ENCODE results near the gene PCARE. TPM values are rescaled to one million over a fixed set of nuclear protein-coding genes. Genes with fewer than 3 reads are reported as not detected.

Gene PCARE
- total RNA-seq, 1 experiment from 2014 or later, result not detected

- no peak for TF ChIP-seq AR (CRISPR knock-in tag; IDR thresholded peaks at IDR 0.05)
- TF ChIP-seq RELA (CRISPR knock-in tag; IDR thresholded peaks at IDR 0.05; ENCODE audit: borderline replicate concordance), result no peak
- TF ChIP-seq ZBTB21 (CRISPR knock-in tag; IDR thresholded peaks at IDR 0.05; ENCODE audit: borderline replicate concordance), result no peak
Measured at GRCh38 chr2:29082804-29083495, 8.6 kb upstream of the PCARE start (continued).

GRCh38 chr2:29080886-29081743, 6.8 kb upstream of the PCARE start:
- Mint-ChIP-seq H3K9me3 (peaks cover 26% of the 10 kb centered on the region), H3K4me3 (no peak overlapping the region), H3K36me3 (peaks cover 12% of the 10 kb centered on the region; the same call in 1 of the 2 replicates), H3K4me1 (no peaks in the 10 kb centered on the region; the same call in 1 of the 2 replicates), H3K27me3 (ENCODE audit: low read depth) (no peaks in the 10 kb centered on the region), H3K27ac (no peak overlapping the region)
- CTCF ChIA-PET, result no interaction called here
- DNase-seq (ENCODE audit: low spot score) (no peak), ATAC-seq (no peak)
- no peak for TF ChIP-seq HMGXB4 (CRISPR knock-in tag; IDR thresholded peaks at IDR 0.05)
- no peak for TF ChIP-seq KAT7 (CRISPR knock-in tag; IDR thresholded peaks at IDR 0.05; ENCODE audit: borderline replicate concordance)
- no peak for TF ChIP-seq ZBTB21 (CRISPR knock-in tag; IDR thresholded peaks at IDR 0.05; ENCODE audit: borderline replicate concordance)
- TF ChIP-seq HMGA2 (CRISPR knock-in tag; IDR thresholded peaks at IDR 0.05), result no peak
- no peak for TF ChIP-seq ZNF138 (CRISPR knock-in tag; conservative IDR thresholded peaks at IDR 0.05)
- TF ChIP-seq, protein P1, sequence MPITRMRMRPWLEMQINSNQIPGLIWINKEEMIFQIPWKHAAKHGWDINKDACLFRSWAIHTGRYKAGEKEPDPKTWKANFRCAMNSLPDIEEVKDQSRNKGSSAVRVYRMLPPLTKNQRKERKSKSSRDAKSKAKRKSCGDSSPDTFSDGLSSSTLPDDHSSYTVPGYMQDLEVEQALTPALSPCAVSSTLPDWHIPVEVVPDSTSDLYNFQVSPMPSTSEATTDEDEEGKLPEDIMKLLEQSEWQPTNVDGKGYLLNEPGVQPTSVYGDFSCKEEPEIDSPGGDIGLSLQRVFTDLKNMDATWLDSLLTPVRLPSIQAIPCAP (CRISPR knock-in tag; IDR thresholded peaks at IDR 0.05), result no peak
- TF ChIP-seq NR1H2 (CRISPR knock-in tag; IDR thresholded peaks at IDR 0.05), result no peak
- TF ChIP-seq ZBTB43 (CRISPR knock-in tag; IDR thresholded peaks at IDR 0.05), result no peak
- POLR2A ChIA-PET, result no interaction called here

GRCh38 chr2:29079887-29080286, 5.6 kb upstream of the PCARE start:
- ATAC-seq, result no peak
- Mint-ChIP-seq H3K4me1 (no peaks in the 10 kb centered on the region; the same call in 1 of the 2 replicates), H3K36me3 (peaks cover 12% of the 10 kb centered on the region; the same call in 1 of the 2 replicates), H3K27ac (no peak overlapping the region), H3K9me3 (peaks cover 26% of the 10 kb centered on the region), H3K27me3 (ENCODE audit: low read depth) (no peaks in the 10 kb centered on the region), H3K4me3 (no peak overlapping the region)
- TF ChIP-seq ZNF317 (CRISPR knock-in tag; IDR thresholded peaks at IDR 0.05; ENCODE audit: borderline replicate concordance, low read depth) (no peak), AFF4 (CRISPR knock-in tag; IDR thresholded peaks at IDR 0.05; ENCODE audit: borderline replicate concordance) (no peak), ZNF396 (CRISPR knock-in tag; IDR thresholded peaks at IDR 0.05; ENCODE audit: borderline replicate concordance) (no peak)
- POLR2A ChIA-PET, result no interaction called here
- no peak for DNase-seq (ENCODE audit: low spot score)
- CTCF ChIA-PET, result no interaction called here
